Panc1 (cell line): ENCODE results near the gene GJC2. TPM values are rescaled to one million over a fixed set of nuclear protein-coding genes. Genes with fewer than 3 reads are reported as not detected.

Source experiments
- ATAC-seq: fragments of 200-7000 bp; cut with Tn5 transposase; 2 replicates; pipeline ENCODE4 v1.9.1; 2020; ENCODE audit warnings: mild to moderate bottlenecking, moderate library complexity
- BruUV-seq: library from RNA; stranded (reverse); fragments of 400-500 nt; replicated peaks from 2 replicates; lab custom pipeline; 2021; lab: Mats Ljungman, UMichigan
- CTCF ChIA-PET: fragments of 300-600 bp; sonication (Branson Sonifier 250); formaldehyde crosslinking; loops from one replicate; lab custom pipeline; 2022; ENCODE audit warnings: antibody characterized with exemption; lab: Charles Lee
- POLR2A ChIA-PET: fragments of 300-600 bp; sonication (Branson Sonifier 250); formaldehyde crosslinking; loops from one replicate; lab custom pipeline; 2022; ENCODE audit warnings: antibody characterized with exemption; lab: Charles Lee
- DNase-seq: peaks from one replicate; pipeline ENCODE4 v3.0.0-alpha.2; 2010; ENCODE audit warnings: low read depth, low spot score
- H3K27ac ChIP-seq: 2 replicates; pipeline ENCODE4 v1.5.1; 2011; ENCODE audit warnings: mild to moderate bottlenecking, low read length, inconsistent platforms
- H3K27me3 ChIP-seq: fragments of 200-500 bp; sonication (Bioruptor generic); 2 replicates; pipeline ENCODE4 v1.6.0; 2014; ENCODE audit warnings: low read length, inconsistent platforms; ENCODE audit not compliant: control insufficient read depth, insufficient read depth
- H3K36me3 ChIP-seq: fragments of 200-500 bp; sonication (Bioruptor generic); 2 replicates; pipeline ENCODE4 v1.5.1; 2014; ENCODE audit warnings: inconsistent platforms, mild to moderate bottlenecking, low read length, moderate library complexity; ENCODE audit not compliant: control insufficient read depth, insufficient read depth
- H3K4me1 ChIP-seq: 2 replicates; pipeline ENCODE4 v1.5.1; 2011; ENCODE audit warnings: inconsistent platforms, mild to moderate bottlenecking, low read length, moderate library complexity; ENCODE audit not compliant: control insufficient read depth, insufficient read depth
- H3K4me3 ChIP-seq, 2 experiments: 2 replicates each; pipeline ENCODE4 v1.5.1; 2011 to 2012; ENCODE audit warnings: low read depth in 2 of 2, low read length in 2 of 2, mild to moderate bottlenecking in 2 of 2, inconsistent platforms in 1 of 2, moderate library complexity in 1 of 2
- H3K9me3 ChIP-seq: fragments of 200-500 bp; sonication (Bioruptor generic); 2 replicates; pipeline ENCODE4 v1.5.1; 2014; ENCODE audit warnings: low read depth, mild to moderate bottlenecking, inconsistent platforms, low read length, moderate library complexity; ENCODE audit not compliant: control insufficient read depth, insufficient read depth
- POLR2AphosphoS5 ChIP-seq: IDR thresholded peaks from 2 replicates; pipeline ENCODE4 v1.6.1; 2012; ENCODE audit warnings: mild to moderate bottlenecking, low read depth, low read length, moderate library complexity
- SIN3A ChIP-seq: IDR thresholded peaks from 2 replicates; pipeline ENCODE4 v1.6.1; 2012; ENCODE audit warnings: low read depth, mild to moderate bottlenecking, low read length, moderate library complexity, borderline replicate concordance; ENCODE audit not compliant: insufficient read depth
- TCF7L2 ChIP-seq: IDR thresholded peaks from 2 replicates; pipeline ENCODE4 v1.6.1; 2011; ENCODE audit warnings: mild to moderate bottlenecking, low read depth, low read length, inconsistent platforms
- in situ Hi-C: cut with HindIII; loops from 2 replicates; pipeline ENCODE4 v1.10.0; 2016; ENCODE audit warnings: low sequenced_read_pairs, low pct_unique_long_range_greater_than_20kb
- intact Hi-C: fragments of 100-400 bp; cut with micrococcal nuclease; formaldehyde crosslinking; loops from one replicate; pipeline ENCODE4 v1.10.0; 2022; ENCODE audit not compliant: unreplicated experiment
- total RNA-seq: library from RNA; stranded (reverse); gene quantifications from one replicate; pipeline ENCODE4 v1.2.1, GENCODE V29; 2021; ENCODE audit not compliant: unreplicated experiment
- TF ChIP-seq, protein P1 (sequence below), 2 experiments: IDR thresholded peaks; 2 replicates each; pipeline ENCODE4 v1.6.1; 2011 to 2012; ENCODE audit warnings: low read depth in 2 of 2, control low read depth in 1 of 2, low read length in 1 of 2, mild to moderate bottlenecking in 1 of 2, moderate library complexity in 1 of 2; ENCODE audit not compliant: insufficient read depth in 1 of 2
- TF ChIP-seq, protein P2 (sequence below): fragments of 450-650 bp; IDR thresholded peaks from 2 replicates; pipeline ENCODE4 v1.5.1; 2017; ENCODE audit warnings: mild to moderate bottlenecking

Gene GJC2
- total RNA-seq, 1 experiment from 2014 or later, result 2.4 TPM

DNA sequence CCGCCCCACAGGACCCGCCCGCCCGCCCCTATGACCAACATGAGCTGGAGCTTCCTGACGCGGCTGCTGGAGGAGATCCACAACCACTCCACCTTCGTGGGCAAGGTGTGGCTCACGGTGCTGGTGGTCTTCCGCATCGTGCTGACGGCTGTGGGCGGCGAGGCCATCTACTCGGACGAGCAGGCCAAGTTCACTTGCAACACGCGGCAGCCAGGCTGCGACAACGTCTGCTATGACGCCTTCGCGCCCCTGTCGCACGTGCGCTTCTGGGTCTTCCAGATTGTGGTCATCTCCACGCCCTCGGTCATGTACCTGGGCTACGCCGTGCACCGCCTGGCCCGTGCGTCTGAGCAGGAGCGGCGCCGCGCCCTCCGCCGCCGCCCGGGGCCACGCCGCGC is 8.0 kb downstream of the GJC2 start:
- Histone ChIP-seq H3K27ac (no peak overlapping the region), H3K9me3 (no peaks in the 10 kb centered on the region), H3K27me3 (no peaks in the 10 kb centered on the region), H3K36me3 (no peaks in the 10 kb centered on the region), H3K4me1 (peaks cover 5% of the 10 kb centered on the region), H3K4me3 (no peak overlapping the region)
- ATAC-seq, result no peak
- in situ Hi-C loops (no loop called here), intact Hi-C loops (no loop called here)
- BruUV-seq, result no TSS peak
- ChIA-PET CTCF (interaction anchor here (0.5 kb wide), 1 partner anchor 150 kb away, joined by 4 read pairs; no protein-coding TSS in a partner anchor), POLR2A (interaction anchor here (0.6 kb wide), 1 partner anchor 9 kb away, joined by 5 read pairs; no protein-coding TSS in a partner anchor)
- TF ChIP-seq, protein P1, sequence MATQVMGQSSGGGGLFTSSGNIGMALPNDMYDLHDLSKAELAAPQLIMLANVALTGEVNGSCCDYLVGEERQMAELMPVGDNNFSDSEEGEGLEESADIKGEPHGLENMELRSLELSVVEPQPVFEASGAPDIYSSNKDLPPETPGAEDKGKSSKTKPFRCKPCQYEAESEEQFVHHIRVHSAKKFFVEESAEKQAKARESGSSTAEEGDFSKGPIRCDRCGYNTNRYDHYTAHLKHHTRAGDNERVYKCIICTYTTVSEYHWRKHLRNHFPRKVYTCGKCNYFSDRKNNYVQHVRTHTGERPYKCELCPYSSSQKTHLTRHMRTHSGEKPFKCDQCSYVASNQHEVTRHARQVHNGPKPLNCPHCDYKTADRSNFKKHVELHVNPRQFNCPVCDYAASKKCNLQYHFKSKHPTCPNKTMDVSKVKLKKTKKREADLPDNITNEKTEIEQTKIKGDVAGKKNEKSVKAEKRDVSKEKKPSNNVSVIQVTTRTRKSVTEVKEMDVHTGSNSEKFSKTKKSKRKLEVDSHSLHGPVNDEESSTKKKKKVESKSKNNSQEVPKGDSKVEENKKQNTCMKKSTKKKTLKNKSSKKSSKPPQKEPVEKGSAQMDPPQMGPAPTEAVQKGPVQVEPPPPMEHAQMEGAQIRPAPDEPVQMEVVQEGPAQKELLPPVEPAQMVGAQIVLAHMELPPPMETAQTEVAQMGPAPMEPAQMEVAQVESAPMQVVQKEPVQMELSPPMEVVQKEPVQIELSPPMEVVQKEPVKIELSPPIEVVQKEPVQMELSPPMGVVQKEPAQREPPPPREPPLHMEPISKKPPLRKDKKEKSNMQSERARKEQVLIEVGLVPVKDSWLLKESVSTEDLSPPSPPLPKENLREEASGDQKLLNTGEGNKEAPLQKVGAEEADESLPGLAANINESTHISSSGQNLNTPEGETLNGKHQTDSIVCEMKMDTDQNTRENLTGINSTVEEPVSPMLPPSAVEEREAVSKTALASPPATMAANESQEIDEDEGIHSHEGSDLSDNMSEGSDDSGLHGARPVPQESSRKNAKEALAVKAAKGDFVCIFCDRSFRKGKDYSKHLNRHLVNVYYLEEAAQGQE (IDR thresholded peaks at IDR 0.05; ENCODE audit: insufficient read depth in 1 of 2, low read depth in 2 of 2, low read length in 1 of 2), result no peak
- no peak for TF ChIP-seq SIN3A
- TF ChIP-seq POLR2AphosphoS5, result no peak
- TF ChIP-seq, protein P2, sequence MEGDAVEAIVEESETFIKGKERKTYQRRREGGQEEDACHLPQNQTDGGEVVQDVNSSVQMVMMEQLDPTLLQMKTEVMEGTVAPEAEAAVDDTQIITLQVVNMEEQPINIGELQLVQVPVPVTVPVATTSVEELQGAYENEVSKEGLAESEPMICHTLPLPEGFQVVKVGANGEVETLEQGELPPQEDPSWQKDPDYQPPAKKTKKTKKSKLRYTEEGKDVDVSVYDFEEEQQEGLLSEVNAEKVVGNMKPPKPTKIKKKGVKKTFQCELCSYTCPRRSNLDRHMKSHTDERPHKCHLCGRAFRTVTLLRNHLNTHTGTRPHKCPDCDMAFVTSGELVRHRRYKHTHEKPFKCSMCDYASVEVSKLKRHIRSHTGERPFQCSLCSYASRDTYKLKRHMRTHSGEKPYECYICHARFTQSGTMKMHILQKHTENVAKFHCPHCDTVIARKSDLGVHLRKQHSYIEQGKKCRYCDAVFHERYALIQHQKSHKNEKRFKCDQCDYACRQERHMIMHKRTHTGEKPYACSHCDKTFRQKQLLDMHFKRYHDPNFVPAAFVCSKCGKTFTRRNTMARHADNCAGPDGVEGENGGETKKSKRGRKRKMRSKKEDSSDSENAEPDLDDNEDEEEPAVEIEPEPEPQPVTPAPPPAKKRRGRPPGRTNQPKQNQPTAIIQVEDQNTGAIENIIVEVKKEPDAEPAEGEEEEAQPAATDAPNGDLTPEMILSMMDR, result no peak
- no peak for TF ChIP-seq TCF7L2
- no peak for DNase-seq

DNA sequence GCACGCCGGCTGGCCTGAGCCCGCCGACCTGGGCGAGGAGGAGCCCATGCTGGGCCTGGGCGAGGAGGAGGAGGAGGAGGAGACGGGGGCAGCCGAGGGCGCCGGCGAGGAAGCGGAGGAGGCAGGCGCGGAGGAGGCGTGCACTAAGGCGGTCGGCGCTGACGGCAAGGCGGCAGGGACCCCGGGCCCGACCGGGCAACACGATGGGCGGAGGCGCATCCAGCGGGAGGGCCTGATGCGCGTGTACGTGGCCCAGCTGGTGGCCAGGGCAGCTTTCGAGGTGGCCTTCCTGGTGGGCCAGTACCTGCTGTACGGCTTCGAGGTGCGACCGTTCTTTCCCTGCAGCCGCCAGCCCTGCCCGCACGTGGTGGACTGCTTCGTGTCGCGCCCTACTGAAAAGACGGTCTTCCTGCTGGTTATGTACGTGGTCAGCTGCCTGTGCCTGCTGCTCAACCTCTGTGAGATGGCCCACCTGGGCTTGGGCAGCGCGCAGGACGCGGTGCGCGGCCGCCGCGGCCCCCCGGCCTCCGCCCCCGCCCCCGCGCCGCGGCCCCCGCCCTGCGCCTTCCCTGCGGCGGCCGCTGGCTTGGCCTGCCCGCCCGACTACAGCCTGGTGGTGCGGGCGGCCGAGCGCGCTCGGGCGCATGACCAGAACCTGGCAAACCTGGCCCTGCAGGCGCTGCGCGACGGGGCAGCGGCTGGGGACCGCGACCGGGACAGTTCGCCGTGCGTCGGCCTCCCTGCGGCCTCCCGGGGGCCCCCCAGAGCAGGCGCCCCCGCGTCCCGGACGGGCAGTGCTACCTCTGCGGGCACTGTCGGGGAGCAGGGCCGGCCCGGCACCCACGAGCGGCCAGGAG is 8.6 kb downstream of the GJC2 start:
- intact Hi-C loops, result no loop called here
- CTCF ChIA-PET, result interaction anchor here (0.5 kb wide), 1 partner anchor 150 kb away, joined by 4 read pairs; no protein-coding TSS in a partner anchor
- H3K4me1 ChIP-seq, result peaks cover 8% of the 10 kb centered on the region
- no peaks in the 10 kb centered on the region for H3K36me3 ChIP-seq
- H3K4me3 ChIP-seq, result no peak overlapping the region
- POLR2A ChIA-PET, result interaction anchor here (0.6 kb wide), 1 partner anchor 8 kb away, joined by 5 read pairs; no protein-coding TSS in a partner anchor
- no peak for ATAC-seq
- H3K9me3 ChIP-seq, result no peaks in the 10 kb centered on the region
- TF ChIP-seq TCF7L2 (no peak), SIN3A (no peak), POLR2AphosphoS5 (no peak)
- TF ChIP-seq, protein P2, result no peak
- TF ChIP-seq, protein P1 (IDR thresholded peaks at IDR 0.05; ENCODE audit: insufficient read depth in 1 of 2, low read depth in 2 of 2, low read length in 1 of 2), result no peak
- H3K27me3 ChIP-seq, result no peaks in the 10 kb centered on the region
- H3K27ac ChIP-seq, result no peak overlapping the region
- no peak for DNase-seq
- in situ Hi-C loops, result no loop called here
- no TSS peak for BruUV-seq
